ENCODE measurements around the gene MRPL20. TPM values are rescaled to one million over a fixed set of nuclear protein-coding genes. Genes with fewer than 3 reads are reported as not detected.

The MRPL20 gene
- total and polyA plus RNA-seq, 9 of the 15 experiments (the other 6 are each of a cell fraction or from before 2014, with no cell fraction given) = 180 to 671 (median 229) TPM

GRCh38 chr1:1373815-1374588 is 33.1 kb downstream of the MRPL20 start (continued):
- TF ChIP-seq TEAD1 (CRISPR knock-in tag; IDR thresholded peaks at IDR 0.05) (no peak), GTF2F1 (IDR thresholded peaks at IDR 0.05; ENCODE audit: low read depth, low read length) (no peak), WHSC1 (IDR thresholded peaks at IDR 0.05; ENCODE audit: low read length) (no peak), ZBTB40 (IDR thresholded peaks at IDR 0.05) (no peak), ZBTB40 (CRISPR knock-in tag; IDR thresholded peaks at IDR 0.05) (no peak), SP2 (IDR thresholded peaks at IDR 0.05; ENCODE audit: extremely low read depth, low read depth, low read length, poor library complexity, severe bottlenecking) (no peak), ZKSCAN1 (IDR thresholded peaks at IDR 0.05; ENCODE audit: low read depth, low read length) (no peak), ZNF174 (CRISPR knock-in tag; IDR thresholded peaks at IDR 0.05) (no peak), MCM5 (IDR thresholded peaks at IDR 0.05; ENCODE audit: low read depth) (no peak), ESRRB (CRISPR knock-in tag; IDR thresholded peaks at IDR 0.05; ENCODE audit: borderline replicate concordance) (no peak), ELF4 (CRISPR knock-in tag; IDR thresholded peaks at IDR 0.05) (no peak), KLF10 (CRISPR knock-in tag; IDR thresholded peaks at IDR 0.05) (no peak), POLR2H (tag; IDR thresholded peaks at IDR 0.05; ENCODE audit: low read depth) (no peak), SNAPC5 (CRISPR knock-in tag; IDR thresholded peaks at IDR 0.05) (no peak), CLOCK (CRISPR knock-in tag; IDR thresholded peaks at IDR 0.05; ENCODE audit: borderline replicate concordance) (no peak), TEAD4 (IDR thresholded peaks at IDR 0.05; ENCODE audit: low read length) (no peak), TEAD4 (CRISPR knock-in tag; IDR thresholded peaks at IDR 0.05; ENCODE audit: borderline replicate concordance) (no peak)
